ENCODE results near the gene CAMKMT.

Gene CAMKMT

DNA sequence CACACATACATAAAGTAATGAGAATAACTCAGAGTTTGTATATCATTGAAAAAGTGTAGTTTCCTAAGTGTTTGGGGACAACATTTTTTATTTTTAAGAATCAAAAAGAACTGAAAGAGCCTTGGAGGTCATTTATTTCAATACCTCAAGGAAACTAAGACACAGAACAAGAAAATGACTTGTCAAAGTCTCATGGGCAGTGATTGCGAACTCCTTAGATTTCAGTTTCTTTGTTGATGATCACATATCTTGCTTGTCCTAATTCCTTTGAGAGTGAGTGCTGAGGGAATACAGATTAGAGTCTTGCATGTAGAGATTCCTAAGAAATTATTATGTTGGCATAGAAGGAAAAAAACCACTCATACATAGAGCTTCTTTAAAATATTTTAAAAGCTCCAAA, 243.8 kb downstream of the CAMKMT start:
- TF ChIP-seq, protein P1, sequence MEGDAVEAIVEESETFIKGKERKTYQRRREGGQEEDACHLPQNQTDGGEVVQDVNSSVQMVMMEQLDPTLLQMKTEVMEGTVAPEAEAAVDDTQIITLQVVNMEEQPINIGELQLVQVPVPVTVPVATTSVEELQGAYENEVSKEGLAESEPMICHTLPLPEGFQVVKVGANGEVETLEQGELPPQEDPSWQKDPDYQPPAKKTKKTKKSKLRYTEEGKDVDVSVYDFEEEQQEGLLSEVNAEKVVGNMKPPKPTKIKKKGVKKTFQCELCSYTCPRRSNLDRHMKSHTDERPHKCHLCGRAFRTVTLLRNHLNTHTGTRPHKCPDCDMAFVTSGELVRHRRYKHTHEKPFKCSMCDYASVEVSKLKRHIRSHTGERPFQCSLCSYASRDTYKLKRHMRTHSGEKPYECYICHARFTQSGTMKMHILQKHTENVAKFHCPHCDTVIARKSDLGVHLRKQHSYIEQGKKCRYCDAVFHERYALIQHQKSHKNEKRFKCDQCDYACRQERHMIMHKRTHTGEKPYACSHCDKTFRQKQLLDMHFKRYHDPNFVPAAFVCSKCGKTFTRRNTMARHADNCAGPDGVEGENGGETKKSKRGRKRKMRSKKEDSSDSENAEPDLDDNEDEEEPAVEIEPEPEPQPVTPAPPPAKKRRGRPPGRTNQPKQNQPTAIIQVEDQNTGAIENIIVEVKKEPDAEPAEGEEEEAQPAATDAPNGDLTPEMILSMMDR (IDR thresholded peaks at IDR 0.05; ENCODE audit: low read depth, low read length) = no peak
- in situ Hi-C loops (cut with HindIII; ENCODE audit: low sequenced_read_pairs) = no loop called here
- H3K4me3 ChIP-seq (ENCODE audit: low read depth, low read length) = no peak overlapping the region
- DNase-seq (ENCODE audit: low read depth, low spot score) = no peak

DNA sequence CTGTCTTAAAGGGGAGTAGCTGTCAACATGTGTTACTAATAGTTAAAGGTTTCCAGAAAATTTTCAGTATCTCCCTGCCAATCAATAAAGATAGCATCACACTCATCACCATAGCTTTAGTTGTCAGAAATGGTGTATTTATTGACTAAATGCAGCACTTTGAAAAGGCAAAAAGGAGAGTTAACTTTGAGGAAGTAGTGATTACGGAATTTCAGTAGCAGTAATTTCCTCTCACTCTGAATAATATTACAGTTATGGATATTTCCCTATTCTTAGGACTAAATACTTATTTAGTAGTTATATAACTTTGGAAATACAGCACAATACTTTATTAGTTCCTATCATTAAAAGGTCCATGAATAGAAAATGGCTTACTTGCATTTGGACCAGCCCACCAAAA, 250.5 kb downstream of the CAMKMT start:
- no peak for DNase-seq (ENCODE audit: low read depth, low spot score)
- in situ Hi-C loops (cut with HindIII; ENCODE audit: low sequenced_read_pairs) = no loop called here
- H3K4me3 ChIP-seq (ENCODE audit: low read depth, low read length) = no peak overlapping the region
- TF ChIP-seq, protein P1 (IDR thresholded peaks at IDR 0.05; ENCODE audit: low read depth, low read length) = no peak

DNA sequence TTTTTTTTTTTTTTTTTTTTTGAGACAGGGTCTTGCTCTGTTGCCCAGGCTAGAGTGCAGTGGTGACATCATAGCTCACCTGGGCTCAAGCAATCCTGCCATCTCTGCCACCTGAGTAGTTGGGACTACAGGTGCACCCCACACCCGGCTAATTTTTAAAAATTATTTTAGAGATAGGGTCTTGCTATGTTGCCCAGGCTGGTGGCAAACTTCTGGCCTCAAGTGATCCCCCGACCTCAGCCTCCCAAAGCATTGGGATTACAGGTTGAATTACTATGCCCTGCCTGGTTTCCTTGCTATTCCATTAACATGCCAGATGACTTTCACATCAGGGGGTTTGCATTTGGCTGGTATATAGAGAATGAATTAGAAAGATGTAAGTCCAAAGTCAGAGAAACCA, 253.2 kb downstream of the CAMKMT start:
- no peak for DNase-seq (ENCODE audit: low read depth, low spot score)
- in situ Hi-C loops (cut with HindIII; ENCODE audit: low sequenced_read_pairs) = no loop called here
- TF ChIP-seq, protein P1 (IDR thresholded peaks at IDR 0.05; ENCODE audit: low read depth, low read length) = no peak
- H3K4me3 ChIP-seq (ENCODE audit: low read depth, low read length) = no peak overlapping the region

DNA sequence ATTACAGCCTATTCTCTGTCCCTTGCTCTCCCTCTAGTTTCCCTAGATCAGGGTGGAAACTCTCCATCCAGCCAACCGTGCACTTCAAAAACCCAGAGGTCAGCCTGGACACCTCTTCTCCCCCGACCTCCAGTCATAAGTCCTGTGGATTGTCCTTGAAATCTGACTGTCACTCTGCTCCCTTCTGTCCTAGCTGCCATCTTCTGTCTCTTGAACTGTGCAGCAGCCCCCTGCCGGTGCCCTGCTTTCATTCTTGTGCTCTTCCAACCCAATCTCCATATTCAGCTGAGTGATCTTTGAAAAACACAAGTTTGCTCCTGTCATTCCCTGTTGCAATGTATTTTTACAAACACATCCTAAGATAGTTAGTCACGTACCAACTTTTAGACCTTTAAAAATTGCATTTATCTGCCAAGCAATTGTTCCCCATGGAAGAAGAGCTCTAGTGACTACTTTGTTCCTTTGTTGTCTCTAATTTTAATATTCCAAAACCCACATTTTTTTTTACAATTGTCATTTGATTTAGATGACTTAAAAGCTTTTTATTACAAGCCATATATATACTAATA, 254.3 kb downstream of the CAMKMT start:
- no peak overlapping the region for H3K4me3 ChIP-seq (ENCODE audit: low read depth, low read length)
- no peak for DNase-seq (ENCODE audit: low read depth, low spot score)
- in situ Hi-C loops (cut with HindIII; ENCODE audit: low sequenced_read_pairs) = no loop called here
- TF ChIP-seq, protein P1 (IDR thresholded peaks at IDR 0.05; ENCODE audit: low read depth, low read length) = no peak

DNA sequence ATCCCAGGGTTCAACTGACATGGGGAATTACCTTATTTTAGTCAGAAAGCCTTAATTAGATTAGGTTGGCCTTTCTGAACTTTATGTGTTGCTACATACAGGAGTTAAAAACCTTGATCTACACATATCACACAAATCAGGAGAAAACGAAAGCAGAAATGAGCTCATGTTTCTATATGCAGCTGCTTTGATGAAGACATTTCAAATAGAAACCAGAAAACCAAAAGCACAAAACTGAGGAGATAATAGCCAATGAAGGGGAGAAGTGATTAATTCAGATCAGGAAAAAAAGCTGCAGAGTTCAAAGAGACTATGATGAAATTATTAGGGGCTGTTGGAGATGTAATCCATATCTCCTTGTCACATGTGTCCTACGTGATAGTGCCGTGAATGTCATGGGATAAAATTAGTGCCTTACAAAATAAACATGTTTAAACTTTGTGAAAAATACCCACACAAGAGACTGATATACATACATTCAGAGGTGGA, 255.0 kb downstream of the CAMKMT start:
- TF ChIP-seq, protein P1 (IDR thresholded peaks at IDR 0.05; ENCODE audit: low read depth, low read length) = no peak
- in situ Hi-C loops (cut with HindIII; ENCODE audit: low sequenced_read_pairs) = no loop called here

DNA sequence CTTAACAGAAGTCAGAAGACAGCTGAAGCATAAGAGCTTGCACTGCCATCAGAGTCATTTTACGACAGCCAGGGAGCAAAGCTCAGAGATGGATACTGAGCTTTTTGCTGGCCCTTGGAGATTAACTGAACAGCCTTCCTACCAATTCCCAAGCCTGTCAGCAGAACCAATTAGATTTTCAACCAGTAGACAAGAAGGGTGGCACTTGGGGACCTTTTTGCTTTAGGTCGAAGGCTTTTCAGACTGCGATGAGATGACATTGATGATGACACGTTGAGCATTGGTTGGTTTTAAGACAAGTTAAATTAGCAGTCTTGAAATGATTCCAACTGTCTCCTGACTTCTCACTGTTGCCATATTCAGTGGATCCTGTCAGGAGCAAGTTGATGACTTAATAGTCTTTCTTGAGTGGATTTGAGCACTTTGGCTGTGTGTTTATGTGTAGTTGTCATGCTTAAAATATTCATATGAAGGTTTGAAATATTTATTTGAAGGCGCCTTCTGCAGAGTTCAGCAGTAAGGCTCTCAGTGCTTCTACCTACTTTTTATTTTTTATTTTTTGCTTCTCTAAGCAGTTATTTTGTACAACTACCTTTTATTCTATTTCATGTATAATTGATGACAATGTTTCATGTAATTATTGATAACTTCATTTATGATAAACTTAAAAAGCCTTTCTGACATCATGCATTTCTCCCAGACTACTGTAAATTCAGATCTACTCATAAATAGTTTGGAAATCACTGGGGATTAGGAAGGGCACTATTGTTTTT, 256.7 kb downstream of the CAMKMT start:
- H3K4me3 ChIP-seq (ENCODE audit: low read depth, low read length) = no peak overlapping the region
- no peak for DNase-seq (ENCODE audit: low read depth, low spot score)
- in situ Hi-C loops (cut with HindIII; ENCODE audit: low sequenced_read_pairs) = no loop called here
- TF ChIP-seq, protein P1 (IDR thresholded peaks at IDR 0.05; ENCODE audit: low read depth, low read length) = no peak

More for the DNA sequence above, 255.0 kb downstream of the CAMKMT start:
- no peak overlapping the region for H3K4me3 ChIP-seq (ENCODE audit: low read depth, low read length)
- no peak for DNase-seq (ENCODE audit: low read depth, low spot score)

Data from astrocyte of the spinal cord (primary cell).